Choroid plexus epithelial cell (primary cell): ENCODE results near the gene SGSM2.

Source experiments
- DNase-seq: peaks from one replicate; pipeline ENCODE4 v3.0.0-alpha.2; 2010; ENCODE audit warnings: low read depth
- H3K4me3 ChIP-seq: 2 replicates; pipeline ENCODE4 v1.5.1; 2011; ENCODE audit warnings: low read depth, mild to moderate bottlenecking, control low read depth, low read length, moderate library complexity
- TF ChIP-seq, protein P1 (sequence below): conservative IDR thresholded peaks from 2 replicates; pipeline ENCODE4 v1.5.1; 2011; ENCODE audit warnings: low read depth, mild to moderate bottlenecking, control low read depth, inconsistent platforms, low read length, moderate library complexity

Gene SGSM2

GRCh38 chr17:2379489-2380225 is 42.4 kb downstream of the SGSM2 start:
- no peak for DNase-seq
- H3K4me3 ChIP-seq, result no peak overlapping the region
- TF ChIP-seq, protein P1, sequence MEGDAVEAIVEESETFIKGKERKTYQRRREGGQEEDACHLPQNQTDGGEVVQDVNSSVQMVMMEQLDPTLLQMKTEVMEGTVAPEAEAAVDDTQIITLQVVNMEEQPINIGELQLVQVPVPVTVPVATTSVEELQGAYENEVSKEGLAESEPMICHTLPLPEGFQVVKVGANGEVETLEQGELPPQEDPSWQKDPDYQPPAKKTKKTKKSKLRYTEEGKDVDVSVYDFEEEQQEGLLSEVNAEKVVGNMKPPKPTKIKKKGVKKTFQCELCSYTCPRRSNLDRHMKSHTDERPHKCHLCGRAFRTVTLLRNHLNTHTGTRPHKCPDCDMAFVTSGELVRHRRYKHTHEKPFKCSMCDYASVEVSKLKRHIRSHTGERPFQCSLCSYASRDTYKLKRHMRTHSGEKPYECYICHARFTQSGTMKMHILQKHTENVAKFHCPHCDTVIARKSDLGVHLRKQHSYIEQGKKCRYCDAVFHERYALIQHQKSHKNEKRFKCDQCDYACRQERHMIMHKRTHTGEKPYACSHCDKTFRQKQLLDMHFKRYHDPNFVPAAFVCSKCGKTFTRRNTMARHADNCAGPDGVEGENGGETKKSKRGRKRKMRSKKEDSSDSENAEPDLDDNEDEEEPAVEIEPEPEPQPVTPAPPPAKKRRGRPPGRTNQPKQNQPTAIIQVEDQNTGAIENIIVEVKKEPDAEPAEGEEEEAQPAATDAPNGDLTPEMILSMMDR, result no peak

DNA sequence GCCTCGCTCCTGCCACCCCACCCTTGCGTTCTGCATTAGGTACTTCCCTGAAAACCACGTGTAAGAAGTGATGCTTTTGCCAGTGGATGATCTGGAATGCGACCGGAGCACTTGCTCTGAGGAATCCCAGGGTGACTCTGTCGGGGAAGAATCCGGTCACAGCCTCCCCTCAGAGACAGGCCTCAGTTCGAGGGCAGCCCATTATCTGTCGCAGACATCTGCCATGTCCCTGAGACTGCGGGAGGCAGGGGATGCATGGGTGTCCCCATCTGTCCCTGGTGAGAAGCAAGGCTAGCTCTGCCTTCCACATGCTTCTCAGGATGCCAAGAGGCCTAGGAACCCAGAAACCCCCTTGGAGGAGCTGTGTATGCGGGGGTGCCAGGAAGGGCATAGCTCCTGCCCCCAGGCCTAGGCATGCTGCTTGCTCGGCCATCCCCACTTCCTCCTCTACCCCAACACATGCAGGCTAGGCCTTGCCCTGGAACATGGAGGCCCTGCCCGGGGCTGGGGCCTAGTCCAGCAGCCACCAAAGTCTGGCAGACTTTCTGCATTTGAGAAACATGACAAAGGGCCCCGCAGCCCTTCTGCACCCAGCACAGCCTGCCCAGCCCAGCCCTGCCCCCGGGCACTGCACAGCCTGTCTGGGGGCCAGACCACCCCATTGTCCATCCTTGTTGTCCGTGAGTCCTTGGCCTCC is 43.1 kb downstream of the SGSM2 start:
- H3K4me3 ChIP-seq, result no peak overlapping the region
- TF ChIP-seq, protein P1, result no peak
- DNase-seq, result no peak

DNA sequence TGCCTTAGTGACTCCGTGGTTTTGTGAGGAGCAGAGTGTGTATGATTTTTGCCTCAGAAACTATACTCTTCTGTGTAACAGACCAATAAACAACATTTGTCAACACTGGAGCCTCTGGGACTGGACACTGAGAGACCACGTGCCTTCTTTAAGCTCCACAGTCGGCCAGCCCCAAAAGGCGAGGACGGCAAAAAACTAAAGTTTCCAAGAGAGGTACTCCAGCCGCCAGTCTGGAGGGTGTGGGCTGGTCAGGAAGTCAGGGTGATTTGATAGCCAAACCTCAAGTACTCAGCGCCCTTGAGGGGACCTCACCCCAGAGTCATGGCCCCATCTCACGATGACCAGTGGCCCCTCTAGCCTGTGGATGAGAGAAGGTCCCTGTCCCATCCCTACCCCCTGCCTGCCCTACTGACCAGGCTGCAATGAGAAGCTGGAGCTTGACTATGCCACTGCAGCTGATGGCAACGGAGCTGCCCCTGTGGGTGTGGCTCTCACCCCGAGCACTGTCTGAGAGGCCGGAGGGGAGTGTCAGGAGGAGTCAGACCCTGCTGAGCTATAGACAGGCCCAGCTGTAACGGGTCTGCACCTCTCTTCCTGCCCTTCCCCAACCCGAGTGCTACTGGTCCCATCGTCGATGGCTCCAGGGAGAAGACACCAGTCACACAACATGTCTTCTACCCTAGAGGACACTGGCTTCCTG is 43.8 kb downstream of the SGSM2 start:
- TF ChIP-seq, protein P1, result no peak
- H3K4me3 ChIP-seq, result no peak overlapping the region
- DNase-seq, result no peak

- no peak for DNase-seq
- H3K4me3 ChIP-seq, result no peak overlapping the region
- TF ChIP-seq, protein P1, result no peak
Measured at GRCh38 chr17:2383628-2384167, 46.4 kb downstream of the SGSM2 start.

GRCh38 chr17:2384439-2385127 is 47.3 kb downstream of the SGSM2 start:
- no peak for DNase-seq
- TF ChIP-seq, protein P1, result no peak
- H3K4me3 ChIP-seq, result no peak overlapping the region
